ENCODE measurements around the gene BAIAP2.
"Not testable (repeated sequence)": the region's sequence is repeated elsewhere in the genome, so short reads cannot be mapped to it uniquely, and the experiment has no call there.

The BAIAP2 gene

DNA sequence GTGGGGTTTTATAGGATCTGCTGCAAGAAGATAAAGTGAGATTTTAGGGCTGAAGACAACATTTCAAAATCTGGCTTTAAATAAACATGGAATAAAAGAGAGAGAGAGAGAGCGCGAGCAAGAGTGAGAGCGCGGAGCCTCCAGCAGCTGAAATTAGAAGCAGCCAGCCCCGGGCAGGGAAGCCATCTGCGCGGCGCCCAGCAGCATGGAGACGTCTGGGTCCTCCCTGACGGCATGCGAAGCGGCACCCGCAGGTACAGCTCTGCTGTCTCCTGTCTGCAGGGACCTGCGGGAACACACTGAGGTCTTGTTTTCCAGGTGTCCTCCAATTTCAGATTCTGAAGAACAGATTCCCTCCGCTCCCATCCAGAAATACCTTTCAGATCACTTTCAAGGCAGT, 7.9 kb upstream of the BAIAP2 start:
- no peak overlapping the region for H3K27ac ChIP-seq
- TF ChIP-seq CTCF (conservative IDR thresholded peaks at IDR 0.05) (no peak), ZFX (IDR thresholded peaks at IDR 0.05) (no peak)

- TF ChIP-seq CTCF (conservative IDR thresholded peaks at IDR 0.05): no peak
- TF ChIP-seq ZFX (IDR thresholded peaks at IDR 0.05): no peak
- H3K27ac ChIP-seq: no peak overlapping the region
Measured at GRCh38 chr17:81027591-81028505, 7.1 kb upstream of the BAIAP2 start.

- TF ChIP-seq CTCF (conservative IDR thresholded peaks at IDR 0.05) (no peak), ZFX (IDR thresholded peaks at IDR 0.05) (no peak)
- no peak overlapping the region for H3K27ac ChIP-seq
Measured at GRCh38 chr17:81028506-81028858, 6.5 kb upstream of the BAIAP2 start.

DNA sequence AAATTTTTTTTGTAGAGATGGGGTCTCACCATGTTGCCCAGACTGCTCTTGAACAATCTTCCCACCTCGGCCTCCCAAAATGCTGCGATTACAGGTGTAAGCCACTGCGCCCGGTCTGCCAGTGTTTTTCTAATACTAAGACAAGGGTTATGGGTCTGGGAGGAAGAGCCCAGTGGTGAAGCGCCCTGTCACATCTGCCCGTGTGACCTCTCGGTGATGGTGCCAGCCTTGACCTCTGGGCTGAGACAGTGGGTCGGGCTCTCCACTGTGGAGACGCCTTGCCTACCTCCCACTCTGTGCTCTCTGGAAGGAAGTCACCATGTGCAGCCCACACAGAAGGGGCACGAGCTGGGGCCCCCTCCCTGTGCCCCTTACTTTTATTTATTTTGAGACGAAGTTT, 5.1 kb upstream of the BAIAP2 start:
- H3K27ac ChIP-seq: no peak overlapping the region
- TF ChIP-seq CTCF (conservative IDR thresholded peaks at IDR 0.05): no peak
- no peak for TF ChIP-seq ZFX (IDR thresholded peaks at IDR 0.05)

DNA sequence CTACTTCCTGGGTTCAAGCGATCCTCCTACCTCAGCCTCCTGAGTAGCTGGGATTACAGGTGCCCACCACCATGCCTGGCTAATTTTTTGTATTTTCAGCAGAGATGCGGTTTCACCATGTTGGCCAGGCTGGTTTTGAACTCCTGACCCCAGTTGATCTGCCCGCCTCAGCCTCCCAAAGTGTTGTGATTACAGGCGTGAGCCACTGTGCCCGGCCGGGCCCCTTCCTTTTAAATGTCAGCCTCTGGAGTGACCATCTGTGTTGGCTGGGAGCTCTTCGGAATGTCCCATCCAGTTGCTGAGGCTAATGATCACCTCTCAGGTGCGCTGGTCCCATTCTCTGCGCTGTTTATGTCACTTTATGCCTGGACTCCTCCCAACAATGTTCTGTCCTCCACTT, 4.6 kb upstream of the BAIAP2 start:
- not testable (repeated sequence) for H3K27ac ChIP-seq

DNA sequence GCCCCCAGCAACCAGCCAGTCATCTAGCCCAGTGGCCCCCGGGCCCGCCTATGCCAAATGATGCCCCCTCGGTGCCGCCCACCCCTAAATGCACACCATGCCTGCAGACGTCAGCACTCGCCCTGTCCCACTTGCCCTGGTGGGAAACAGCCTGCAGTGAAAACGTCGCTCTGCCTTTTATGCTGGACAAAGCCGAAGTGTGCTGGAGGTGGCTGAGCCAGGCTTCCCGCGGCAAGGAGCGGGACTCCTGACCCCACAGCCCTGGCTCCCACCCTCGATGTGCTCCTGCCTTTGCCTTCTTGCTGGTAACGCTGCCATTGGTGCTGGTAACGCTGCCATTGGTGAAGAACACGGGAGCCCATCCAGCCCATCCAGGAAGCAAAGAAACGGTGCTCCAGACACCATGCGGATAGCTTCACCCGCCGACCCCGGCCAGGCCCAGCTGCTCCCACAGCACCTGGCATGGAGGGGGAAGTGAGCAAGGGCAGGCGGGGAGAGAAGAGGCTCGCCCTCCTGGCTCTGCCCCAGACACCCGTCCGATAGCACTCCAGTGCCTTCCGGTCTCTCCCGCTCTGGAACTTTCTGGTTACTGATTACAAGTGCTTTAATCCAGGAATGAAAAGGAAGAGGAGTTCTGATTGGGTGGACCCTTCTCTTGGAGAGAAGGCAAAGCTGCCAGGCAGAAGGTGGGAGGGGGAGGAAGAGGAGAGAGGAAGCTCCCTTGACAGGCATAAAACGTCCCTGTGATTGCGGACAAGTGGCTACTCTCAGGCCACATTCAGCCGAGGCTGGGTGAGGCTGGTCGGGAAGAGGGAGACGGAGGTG, 4.0 kb upstream of the BAIAP2 start:
- no peak for TF ChIP-seq ZFX (IDR thresholded peaks at IDR 0.05)
- TF ChIP-seq CTCF (conservative IDR thresholded peaks at IDR 0.05): no peak

GRCh38 chr17:81031566-81032550, 3.1 kb upstream of the BAIAP2 start:
- TF ChIP-seq CTCF (conservative IDR thresholded peaks at IDR 0.05) (no peak), ZFX (IDR thresholded peaks at IDR 0.05) (no peak)
- no peak overlapping the region for H3K27ac ChIP-seq

More for the DNA sequence above, 4.0 kb upstream of the BAIAP2 start:
- no peak overlapping the region for H3K27ac ChIP-seq

All from C4-2B (cell line).